ENCODE measurements around the gene TMEM184A. TPM values are rescaled to one million over a fixed set of nuclear protein-coding genes. Genes with fewer than 3 reads are reported as not detected.

The TMEM184A gene
- total RNA-seq, 4 donors from 2014 or later = 0.66 to 2.5 TPM; not detected in 2

GRCh38 chr7:1544896-1545416 lies 11.0 kb downstream of the TMEM184A start:
- Histone ChIP-seq H3K9me3 (no peaks in the 10 kb centered on the region), H3K36me3 (peaks cover 0 to 62% (median 0%) of the 10 kb centered on the region in 3 donors), H3K4me3 (no peak overlapping the region), H3K27ac (no peak overlapping the region), H3K4me1 (no peaks in the 10 kb centered on the region), H3K27me3 (no peaks in the 10 kb centered on the region)
- TF ChIP-seq EP300 (IDR thresholded peaks at IDR 0.05) (no peak), POLR2A (IDR thresholded peaks at IDR 0.05) (no peak), CTCF (IDR thresholded peaks at IDR 0.05) (no peak)
- WGBS, 2 donors = 88 to 90% methylated on average over 11 to 14 of the region's 16 CpGs
- no peak for DNase-seq (ENCODE audit: low spot score in 2 of 2)

GRCh38 chr7:1544178-1544895 lies 11.7 kb downstream of the TMEM184A start:
- DNase-seq (ENCODE audit: low spot score in 2 of 2) = no peak
- no peaks in the 10 kb centered on the region for H3K4me1 ChIP-seq
- H3K9me3 ChIP-seq = no peaks in the 10 kb centered on the region
- H3K4me3 ChIP-seq = no peak overlapping the region
- no peak overlapping the region for H3K27ac ChIP-seq
- peaks cover 0 to 68% (median 0%) of the 10 kb centered on the region in 3 donors for H3K36me3 ChIP-seq
- 68 to 70% methylated on average over 30 to 40 of the region's 41 CpGs for WGBS, 2 donors
- TF ChIP-seq CTCF (IDR thresholded peaks at IDR 0.05) = no peak
- no peak for TF ChIP-seq POLR2A (IDR thresholded peaks at IDR 0.05)
- TF ChIP-seq EP300 (IDR thresholded peaks at IDR 0.05) = no peak
- H3K27me3 ChIP-seq = no peaks in the 10 kb centered on the region

- peaks cover 0 to 73% (median 0%) of the 10 kb centered on the region in 3 donors for H3K36me3 ChIP-seq
Observed at GRCh38 chr7:1543826-1544177, 12.2 kb downstream of the TMEM184A start.

GRCh38 chr7:1542841-1543747 lies 12.9 kb downstream of the TMEM184A start:
- no peak for DNase-seq (ENCODE audit: low spot score in 2 of 2)
- peak in 1 of 2 donors; percentile 23 for TF ChIP-seq EP300 (IDR thresholded peaks at IDR 0.05)
- no peak for TF ChIP-seq CTCF (IDR thresholded peaks at IDR 0.05)
- Histone ChIP-seq H3K9me3 (no peaks in the 10 kb centered on the region), H3K4me1 (peaks cover 0 to 11% (median 7%) of the 10 kb centered on the region in 4 donors), H3K27me3 (no peaks in the 10 kb centered on the region), H3K36me3 (peaks cover 0 to 76% (median 0%) of the 10 kb centered on the region in 3 donors), H3K4me3 (no peak overlapping the region), H3K27ac (peak overlapping the region in 1 of 4 donors; percentile 1)
- 76 to 85% methylated on average over 24 to 32 of the region's 38 CpGs for WGBS, 2 donors

More at GRCh38 chr7:1543826-1544177, 12.2 kb downstream of the TMEM184A start:
- H3K27ac ChIP-seq = no peak overlapping the region
- H3K9me3 ChIP-seq = no peaks in the 10 kb centered on the region
- H3K4me1 ChIP-seq = peaks cover 0 to 4% (median under 1%) of the 10 kb centered on the region in 4 donors
- WGBS, 2 donors = 85 to 96% methylated on average over 3 to 5 of the region's 6 CpGs
- no peak for TF ChIP-seq EP300 (IDR thresholded peaks at IDR 0.05)
- no peak for TF ChIP-seq CTCF (IDR thresholded peaks at IDR 0.05)
- no peak for TF ChIP-seq POLR2A (IDR thresholded peaks at IDR 0.05)
- DNase-seq (ENCODE audit: low spot score in 2 of 2) = no peak
- no peak overlapping the region for H3K4me3 ChIP-seq
- no peaks in the 10 kb centered on the region for H3K27me3 ChIP-seq
